ENCODE measurements around the gene LSM14A.

The LSM14A gene

DNA sequence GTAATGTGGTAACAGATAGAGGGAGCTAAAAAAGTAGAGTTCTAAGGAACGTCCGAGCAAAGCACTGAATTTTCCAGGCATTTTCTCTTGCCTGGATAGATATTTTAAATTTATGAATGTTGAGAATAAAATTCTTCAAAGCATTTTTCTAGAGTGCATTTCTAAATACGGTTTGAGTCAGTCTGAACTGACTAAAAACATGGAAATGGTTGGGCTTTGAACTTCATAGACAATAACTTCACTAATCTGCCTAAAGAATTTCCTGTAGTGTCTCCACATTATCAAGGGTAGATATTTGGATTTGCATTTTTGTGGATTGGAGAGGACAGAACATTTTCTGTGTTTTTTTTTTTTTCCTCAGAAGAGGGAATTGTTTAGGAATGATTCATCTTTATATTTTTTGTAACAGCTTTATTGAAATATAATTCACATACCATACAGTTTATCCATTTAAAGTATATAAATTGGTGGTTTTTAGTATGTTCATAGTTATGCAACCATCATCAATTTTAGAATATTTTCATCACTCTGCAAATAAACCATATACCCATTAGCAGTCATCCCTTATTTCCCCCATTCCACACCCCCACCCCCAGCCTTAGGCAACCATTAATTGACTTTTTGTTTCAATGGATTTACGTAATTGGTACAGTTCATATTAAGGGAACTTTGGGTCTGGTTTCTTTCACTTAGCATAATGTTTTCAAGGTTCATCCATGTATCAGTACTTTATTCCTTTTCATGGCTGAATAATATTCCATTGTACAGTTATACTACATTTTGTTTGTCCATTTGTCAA lies 102.7 kb downstream of the LSM14A start:
- Histone ChIP-seq H3K36me3 (ENCODE audit: control insufficient read depth in 2 of 2, insufficient read depth in 1 of 2, low read length in 2 of 2) (peaks cover 0 to 24% of the 10 kb centered on the region in 2 experiments; a peak in 2 of 3 replicates), H3K9me3 (ENCODE audit: control insufficient read depth, insufficient read depth, low read depth, low read length) (peaks cover 2% of the 10 kb centered on the region), H3K27ac (ENCODE audit: extremely low read depth, low read depth, low read length) (no peak overlapping the region; the same call in 1 of the 2 replicates), H3K4me1 (ENCODE audit: control insufficient read depth, insufficient read depth, low read length) (peaks cover 19% of the 10 kb centered on the region), H3K4me3 (ENCODE audit: low read depth, low read length) (no peak overlapping the region)
- ChIA-PET POLR2A (no interaction called here), CTCF (interaction anchor here (0.8 to 2.3 kb wide), 2 partner anchors 61 to 71 kb away, joined by 3 to 6 read pairs; no protein-coding TSS in a partner anchor)
- TF ChIP-seq KLF9 (tag by site-specific recombination; IDR thresholded peaks at IDR 0.05; ENCODE audit: low read depth) (no peak), PRDM1 (tag by site-specific recombination; IDR thresholded peaks at IDR 0.05) (no peak), ZIC2 (tag by site-specific recombination; IDR thresholded peaks at IDR 0.05) (no peak), ZNF433 (tag by site-specific recombination; IDR thresholded peaks at IDR 0.05; ENCODE audit: low read depth) (no peak), ZNF501 (tag by site-specific recombination; IDR thresholded peaks at IDR 0.05) (no peak), ZNF2 (tag by site-specific recombination; IDR thresholded peaks at IDR 0.05) (no peak), SP3 (tag by site-specific recombination; IDR thresholded peaks at IDR 0.05) (no peak), ZNF248 (tag by site-specific recombination; IDR thresholded peaks at IDR 0.05) (no peak), ZNF146 (tag by site-specific recombination; IDR thresholded peaks at IDR 0.05) (peak; percentile 100), ZNF350 (tag by site-specific recombination; IDR thresholded peaks at IDR 0.05) (no peak), ZNF585B (tag by site-specific recombination; IDR thresholded peaks at IDR 0.05) (no peak), TRIM28 (IDR thresholded peaks at IDR 0.05; ENCODE audit: borderline replicate concordance, low read length) (no peak), ZNF473 (tag by site-specific recombination; IDR thresholded peaks at IDR 0.05) (no peak), ZNF416 (tag by site-specific recombination; IDR thresholded peaks at IDR 0.05) (no peak), WT1 (tag by site-specific recombination; IDR thresholded peaks at IDR 0.05) (no peak), ZNF19 (tag by site-specific recombination; IDR thresholded peaks at IDR 0.05; ENCODE audit: low read depth) (no peak), KLF16 (tag by site-specific recombination; IDR thresholded peaks at IDR 0.05) (0 out of 2 replicates have a peak, but pooled peaks have one; percentile 20), ZNF404 (tag by site-specific recombination; IDR thresholded peaks at IDR 0.05) (no peak), ZNF548 (tag by site-specific recombination; IDR thresholded peaks at IDR 0.05) (no peak), ZNF157 (tag by site-specific recombination; IDR thresholded peaks at IDR 0.05) (no peak), SCRT1 (tag by site-specific recombination; IDR thresholded peaks at IDR 0.05; ENCODE audit: borderline replicate concordance) (no peak)
- TF ChIP-seq, protein P1, sequence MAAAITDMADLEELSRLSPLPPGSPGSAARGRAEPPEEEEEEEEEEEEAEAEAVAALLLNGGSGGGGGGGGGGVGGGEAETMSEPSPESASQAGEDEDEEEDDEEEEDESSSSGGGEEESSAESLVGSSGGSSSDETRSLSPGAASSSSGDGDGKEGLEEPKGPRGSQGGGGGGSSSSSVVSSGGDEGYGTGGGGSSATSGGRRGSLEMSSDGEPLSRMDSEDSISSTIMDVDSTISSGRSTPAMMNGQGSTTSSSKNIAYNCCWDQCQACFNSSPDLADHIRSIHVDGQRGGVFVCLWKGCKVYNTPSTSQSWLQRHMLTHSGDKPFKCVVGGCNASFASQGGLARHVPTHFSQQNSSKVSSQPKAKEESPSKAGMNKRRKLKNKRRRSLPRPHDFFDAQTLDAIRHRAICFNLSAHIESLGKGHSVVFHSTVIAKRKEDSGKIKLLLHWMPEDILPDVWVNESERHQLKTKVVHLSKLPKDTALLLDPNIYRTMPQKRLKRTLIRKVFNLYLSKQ (tag by site-specific recombination; IDR thresholded peaks at IDR 0.05; ENCODE audit: borderline replicate concordance): no peak
- TF ChIP-seq, protein P2, sequence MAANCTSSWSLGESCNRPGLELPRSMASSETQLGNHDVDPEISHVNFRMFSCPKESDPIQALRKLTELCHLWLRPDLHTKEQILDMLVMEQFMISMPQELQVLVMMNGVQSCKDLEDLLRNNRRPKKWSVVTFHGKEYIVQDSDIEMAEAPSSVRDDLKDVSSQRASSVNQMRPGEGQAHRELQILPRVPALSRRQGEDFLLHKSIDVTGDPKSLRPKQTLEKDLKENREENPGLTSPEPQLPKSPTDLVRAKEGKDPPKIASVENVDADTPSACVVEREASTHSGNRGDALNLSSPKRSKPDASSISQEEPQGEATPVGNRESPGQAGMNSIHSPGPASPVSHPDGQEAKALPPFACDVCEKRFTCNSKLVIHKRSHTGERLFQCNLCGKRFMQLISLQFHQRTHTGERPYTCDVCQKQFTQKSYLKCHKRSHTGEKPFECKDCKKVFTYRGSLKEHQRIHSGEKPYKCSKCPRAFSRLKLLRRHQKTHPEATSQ (tag by site-specific recombination; IDR thresholded peaks at IDR 0.05): no peak
- TF ChIP-seq, protein P3, sequence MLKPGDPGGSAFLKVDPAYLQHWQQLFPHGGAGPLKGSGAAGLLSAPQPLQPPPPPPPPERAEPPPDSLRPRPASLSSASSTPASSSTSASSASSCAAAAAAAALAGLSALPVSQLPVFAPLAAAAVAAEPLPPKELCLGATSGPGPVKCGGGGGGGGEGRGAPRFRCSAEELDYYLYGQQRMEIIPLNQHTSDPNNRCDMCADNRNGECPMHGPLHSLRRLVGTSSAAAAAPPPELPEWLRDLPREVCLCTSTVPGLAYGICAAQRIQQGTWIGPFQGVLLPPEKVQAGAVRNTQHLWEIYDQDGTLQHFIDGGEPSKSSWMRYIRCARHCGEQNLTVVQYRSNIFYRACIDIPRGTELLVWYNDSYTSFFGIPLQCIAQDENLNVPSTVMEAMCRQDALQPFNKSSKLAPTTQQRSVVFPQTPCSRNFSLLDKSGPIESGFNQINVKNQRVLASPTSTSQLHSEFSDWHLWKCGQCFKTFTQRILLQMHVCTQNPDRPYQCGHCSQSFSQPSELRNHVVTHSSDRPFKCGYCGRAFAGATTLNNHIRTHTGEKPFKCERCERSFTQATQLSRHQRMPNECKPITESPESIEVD (tag by site-specific recombination; IDR thresholded peaks at IDR 0.05): peak; percentile 50; the same call in 1 of the 2 replicates
- TF ChIP-seq, protein P4, sequence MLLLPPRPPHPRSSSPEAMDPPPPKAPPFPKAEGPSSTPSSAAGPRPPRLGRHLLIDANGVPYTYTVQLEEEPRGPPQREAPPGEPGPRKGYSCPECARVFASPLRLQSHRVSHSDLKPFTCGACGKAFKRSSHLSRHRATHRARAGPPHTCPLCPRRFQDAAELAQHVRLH (tag by site-specific recombination; IDR thresholded peaks at IDR 0.05): peak; percentile 91
- TF ChIP-seq, protein P5, sequence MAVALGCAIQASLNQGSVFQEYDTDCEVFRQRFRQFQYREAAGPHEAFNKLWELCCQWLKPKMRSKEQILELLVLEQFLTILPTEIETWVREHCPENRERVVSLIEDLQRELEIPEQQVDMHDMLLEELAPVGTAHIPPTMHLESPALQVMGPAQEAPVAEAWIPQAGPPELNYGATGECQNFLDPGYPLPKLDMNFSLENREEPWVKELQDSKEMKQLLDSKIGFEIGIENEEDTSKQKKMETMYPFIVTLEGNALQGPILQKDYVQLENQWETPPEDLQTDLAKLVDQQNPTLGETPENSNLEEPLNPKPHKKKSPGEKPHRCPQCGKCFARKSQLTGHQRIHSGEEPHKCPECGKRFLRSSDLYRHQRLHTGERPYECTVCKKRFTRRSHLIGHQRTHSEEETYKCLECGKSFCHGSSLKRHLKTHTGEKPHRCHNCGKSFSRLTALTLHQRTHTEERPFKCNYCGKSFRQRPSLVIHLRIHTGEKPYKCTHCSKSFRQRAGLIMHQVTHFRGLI (tag by site-specific recombination; IDR thresholded peaks at IDR 0.05): peak; percentile 92
- TF ChIP-seq, protein P6, sequence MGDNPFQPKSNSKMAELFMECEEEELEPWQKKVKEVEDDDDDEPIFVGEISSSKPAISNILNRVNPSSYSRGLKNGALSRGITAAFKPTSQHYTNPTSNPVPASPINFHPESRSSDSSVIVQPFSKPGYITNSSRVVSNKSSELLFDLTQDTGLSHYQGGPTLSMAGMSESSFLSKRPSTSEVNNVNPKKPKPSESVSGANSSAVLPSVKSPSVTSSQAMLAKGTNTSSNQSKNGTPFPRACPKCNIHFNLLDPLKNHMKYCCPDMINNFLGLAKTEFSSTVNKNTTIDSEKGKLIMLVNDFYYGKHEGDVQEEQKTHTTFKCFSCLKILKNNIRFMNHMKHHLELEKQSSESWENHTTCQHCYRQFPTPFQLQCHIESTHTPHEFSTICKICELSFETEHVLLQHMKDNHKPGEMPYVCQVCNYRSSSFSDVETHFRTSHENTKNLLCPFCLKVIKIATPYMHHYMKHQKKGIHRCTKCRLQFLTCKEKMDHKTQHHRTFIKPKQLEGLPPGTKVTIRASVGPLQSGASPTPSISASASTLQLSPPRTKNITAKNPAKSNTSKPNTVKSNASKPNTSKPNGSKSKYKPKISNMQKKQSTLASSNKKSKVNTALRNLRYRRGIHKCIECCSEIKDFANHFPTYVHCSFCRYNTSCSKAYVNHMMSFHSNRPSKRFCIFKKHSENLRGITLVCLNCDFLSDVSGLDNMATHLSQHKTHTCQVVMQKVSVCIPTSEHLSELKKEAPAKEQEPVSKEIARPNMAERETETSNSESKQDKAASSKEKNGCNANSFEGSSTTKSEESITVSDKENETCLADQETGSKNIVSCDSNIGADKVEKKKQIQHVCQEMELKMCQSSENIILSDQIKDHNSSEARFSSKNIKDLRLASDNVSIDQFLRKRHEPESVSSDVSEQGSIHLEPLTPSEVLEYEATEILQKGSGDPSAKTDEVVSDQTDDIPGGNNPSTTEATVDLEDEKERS (tag by site-specific recombination; IDR thresholded peaks at IDR 0.05): peak; percentile 76; the same call in 1 of the 2 replicates
- TF ChIP-seq, protein P7, sequence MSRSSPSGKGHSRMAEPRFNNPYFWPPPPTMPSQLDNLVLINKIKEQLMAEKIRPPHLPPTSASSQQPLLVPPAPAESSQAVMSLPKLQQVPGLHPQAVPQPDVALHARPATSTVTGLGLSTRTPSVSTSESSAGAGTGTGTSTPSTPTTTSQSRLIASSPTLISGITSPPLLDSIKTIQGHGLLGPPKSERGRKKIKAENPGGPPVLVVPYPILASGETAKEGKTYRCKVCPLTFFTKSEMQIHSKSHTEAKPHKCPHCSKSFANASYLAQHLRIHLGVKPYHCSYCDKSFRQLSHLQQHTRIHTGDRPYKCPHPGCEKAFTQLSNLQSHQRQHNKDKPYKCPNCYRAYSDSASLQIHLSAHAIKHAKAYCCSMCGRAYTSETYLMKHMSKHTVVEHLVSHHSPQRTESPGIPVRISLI (tag by site-specific recombination; IDR thresholded peaks at IDR 0.05): peak; percentile 41; the same call in 1 of the 2 replicates
